H1 (cell line): Measurements from ENCODE around the gene ARHGAP8. TPM values are rescaled to one million over a fixed set of nuclear protein-coding genes. Genes with fewer than 3 reads are reported as not detected.

Experiments
- CTCF ChIA-PET: fragments of 300-600 bp; sonication (Branson Sonifier 250); formaldehyde crosslinking; loops from one replicate; lab custom pipeline; 2021; ENCODE audit not compliant: partially characterized antibody; lab: Charles Lee
- POLR2A ChIA-PET: fragments of 300-600 bp; sonication (Branson Sonifier 250); formaldehyde crosslinking; loops from one replicate; lab custom pipeline; 2021; ENCODE audit warnings: inconsistent platforms; ENCODE audit not compliant: partially characterized antibody; lab: Charles Lee
- DNase-seq, 2 experiments: peaks; one replicate each; pipeline versions ENCODE4 v3.0.0 to v3.0.0-alpha.2; 2010 to 2022; ENCODE audit warnings: low spot score in 2 of 2, low read depth in 1 of 2, mixed read lengths in 1 of 2
- FAIRE-seq: peaks from 2 replicates; lab custom pipeline; 2011; peaks lifted over from hg19 to GRCh38; lab: Jason Lieb, UNC
- H2AFZ ChIP-seq: 2 replicates; pipeline ENCODE4 v1.8.1; 2012; ENCODE audit warnings: low read length, inconsistent platforms
- H2AK5ac ChIP-seq: 2 replicates; pipeline ENCODE4 v1.6.1; 2013; ENCODE audit warnings: low read depth, low read length
- H2BK120ac ChIP-seq: replicated peaks from 2 replicates; pipeline ENCODE3; 2013; ENCODE audit warnings: low read depth, low read length, inconsistent platforms
- H2BK12ac ChIP-seq: 2 replicates; pipeline ENCODE4 v1.6.1; 2013; ENCODE audit warnings: low read depth, low read length
- H2BK15ac ChIP-seq: 2 replicates; pipeline ENCODE4 v1.6.1; 2013; ENCODE audit warnings: low read length
- H2BK20ac ChIP-seq: 2 replicates; pipeline ENCODE4 v1.6.1; 2013; ENCODE audit warnings: low read length
- H2BK5ac ChIP-seq: 2 replicates; pipeline ENCODE4 v1.6.1; 2013; ENCODE audit warnings: low read depth, low read length
- H3K14ac ChIP-seq: 2 replicates; pipeline ENCODE4 v1.6.1; 2013; ENCODE audit warnings: inconsistent platforms; ENCODE audit not compliant: insufficient read length
- H3K18ac ChIP-seq: 2 replicates; pipeline ENCODE4 v1.6.1; 2013; ENCODE audit warnings: low read length; ENCODE audit errors: extremely low read depth
- H3K23ac ChIP-seq: 2 replicates; pipeline ENCODE4 v1.6.1; 2013; ENCODE audit warnings: inconsistent platforms; ENCODE audit not compliant: insufficient read length
- H3K23me2 ChIP-seq: 2 replicates; pipeline ENCODE4 v1.6.1; 2013; ENCODE audit warnings: low read depth, low read length
- H3K27ac ChIP-seq: 2 replicates; pipeline ENCODE4 v1.6.1; 2011; ENCODE audit warnings: low read depth, low read length, inconsistent platforms
- H3K27me3 ChIP-seq, 4 experiments: replicated peaks in 1 of 4; 1 replicate in 1 of 4; 2 replicates in 3 of 4; pipeline versions ENCODE4 v1.6.1 to v1.8.1; 2011 to 2013; ENCODE audit warnings: low read length in 3 of 4, mild to moderate bottlenecking in 3 of 4, inconsistent platforms in 2 of 4, mixed read lengths in 2 of 4, moderate library complexity in 1 of 4; ENCODE audit not compliant: control insufficient read depth in 3 of 4, insufficient read depth in 3 of 4; ENCODE audit errors: extremely low read depth in 1 of 4
- H3K36me3 ChIP-seq, 4 experiments: 2 replicates each; pipeline versions ENCODE4 v1.6.1 to v1.8.1; 2011 to 2013; ENCODE audit warnings: mild to moderate bottlenecking in 4 of 4, low read length in 3 of 4, moderate library complexity in 2 of 4, control low read depth in 1 of 4, inconsistent platforms in 1 of 4; ENCODE audit not compliant: insufficient read depth in 4 of 4, control insufficient read depth in 2 of 4
- H3K4ac ChIP-seq: replicated peaks from 2 replicates; pipeline ENCODE3; 2013; ENCODE audit warnings: low read length, low read depth, mixed read lengths, inconsistent platforms; ENCODE audit not compliant: insufficient read length
- H3K4me1 ChIP-seq, 4 experiments: replicated peaks in 1 of 4; 1 replicate in 1 of 4; 2 replicates in 3 of 4; pipeline versions ENCODE4 v1.6.1 to v1.8.1; 2011 to 2013; ENCODE audit warnings: low read length in 3 of 4, inconsistent platforms in 2 of 4, mixed read lengths in 1 of 4; ENCODE audit not compliant: insufficient read depth in 4 of 4, control insufficient read depth in 3 of 4
- H3K4me2 ChIP-seq, 2 experiments: 2 replicates each; pipeline versions ENCODE4 v1.6.1 to v1.8.1; 2011 to 2013; ENCODE audit warnings: low read depth in 2 of 2, low read length in 2 of 2, control low read depth in 1 of 2, inconsistent platforms in 1 of 2, mild to moderate bottlenecking in 1 of 2; ENCODE audit not compliant: insufficient read depth in 1 of 2
- H3K4me3 ChIP-seq, 4 experiments: fragments of 200-600, 300-600 bp in 1 of 4; sonication (generic), shearing (Covaris generic), sonication (Bioruptor Twin) in 1 of 4; 2 replicates each; pipeline versions ENCODE4 v1.5.1 to v1.8.1; 2011 to 2016; ENCODE audit warnings: low read length in 4 of 4, low read depth in 3 of 4, control low read depth in 2 of 4, inconsistent platforms in 2 of 4, mild to moderate bottlenecking in 2 of 4, mixed read lengths in 1 of 4, moderate library complexity in 1 of 4; ENCODE audit not compliant: insufficient read depth in 2 of 4; ENCODE audit errors: extremely low read depth in 1 of 4
- H3K56ac ChIP-seq: replicated peaks from 2 replicates; pipeline ENCODE3; 2013; ENCODE audit warnings: low read depth, mild to moderate bottlenecking, mixed read lengths, low read length, inconsistent platforms; ENCODE audit not compliant: insufficient read length
- H3K79me1 ChIP-seq: 2 replicates; pipeline ENCODE4 v1.6.1; 2013; ENCODE audit warnings: low read depth, low read length, control low read depth
- H3K79me2 ChIP-seq, 2 experiments: 2 replicates each; pipeline versions ENCODE4 v1.6.1 to v1.8.1; 2012 to 2013; ENCODE audit warnings: low read length in 2 of 2, mild to moderate bottlenecking in 2 of 2, inconsistent platforms in 1 of 2; ENCODE audit not compliant: insufficient read depth in 2 of 2, control insufficient read depth in 1 of 2
- H3K9ac ChIP-seq, 4 experiments: replicated peaks in 1 of 4; 1 replicate in 1 of 4; 2 replicates in 3 of 4; pipeline versions ENCODE4 v1.6.1 to v1.8.1; 2011 to 2013; ENCODE audit warnings: low read depth in 3 of 4, low read length in 3 of 4, control low read depth in 2 of 4, mild to moderate bottlenecking in 2 of 4, moderate library complexity in 2 of 4, inconsistent platforms in 1 of 4; ENCODE audit errors: extremely low read depth in 1 of 4
- H3K9me3 ChIP-seq, 2 experiments: 2 replicates each; pipeline versions ENCODE4 v1.6.1 to v1.8.1; 2012 to 2013; ENCODE audit warnings: mild to moderate bottlenecking in 2 of 2, moderate library complexity in 2 of 2, control low read depth in 1 of 2, inconsistent platforms in 1 of 2, low read depth in 1 of 2, low read length in 1 of 2, mixed read lengths in 1 of 2; ENCODE audit not compliant: insufficient read depth in 2 of 2
- H4K20me1 ChIP-seq, 2 experiments: replicated peaks in 1 of 2; 2 replicates each; pipeline versions ENCODE3 to v1.8.1; 2011 to 2013; ENCODE audit warnings: inconsistent platforms in 2 of 2, low read length in 2 of 2, mild to moderate bottlenecking in 1 of 2; ENCODE audit not compliant: insufficient read depth in 2 of 2, control insufficient read depth in 1 of 2
- H4K5ac ChIP-seq: 2 replicates; pipeline ENCODE4 v1.6.1; 2013; ENCODE audit warnings: low read length, low read depth, mixed read lengths, inconsistent platforms; ENCODE audit not compliant: insufficient read length
- H4K8ac ChIP-seq: 2 replicates; pipeline ENCODE4 v1.8.0; 2013; ENCODE audit warnings: mild to moderate bottlenecking, moderate library complexity, low read length, inconsistent platforms; ENCODE audit not compliant: insufficient read depth; ENCODE audit errors: extremely low read depth
- H4K91ac ChIP-seq: replicated peaks from 2 replicates; pipeline ENCODE3; 2013; ENCODE audit warnings: low read length, mixed read lengths, inconsistent platforms; ENCODE audit not compliant: insufficient read length
- CEBPB ChIP-seq: IDR thresholded peaks from 2 replicates; pipeline ENCODE4 v1.6.1; 2012; ENCODE audit warnings: low read depth, low read length
- EZH2 ChIP-seq: fragments of 200-600 bp; sonication (generic); IDR thresholded peaks from 2 replicates; pipeline ENCODE4 v1.7.1; 2012; ENCODE audit warnings: low read depth, mild to moderate bottlenecking, moderate library complexity, low read length, inconsistent platforms; ENCODE audit not compliant: severe bottlenecking
- TCF12 ChIP-seq: IDR thresholded peaks from 2 replicates; pipeline ENCODE4 v1.6.1; 2011; ENCODE audit warnings: low read depth, mild to moderate bottlenecking, low read length
- WGBS, 2 experiments: shearing (Covaris generic) in 1 of 2; methylation state at CpG; one replicate each; pipeline versions ENCODE4 v1.1.6 to v1.1.7; 2013 to 2015; ENCODE audit warnings: low lambda C conversion rate in 2 of 2, mixed read lengths in 2 of 2, inconsistent platforms in 1 of 2, low coverage in 1 of 2, missing lambda C conversion rate in 1 of 2; ENCODE audit not compliant: insufficient replicate concordance in 2 of 2, insufficient coverage in 1 of 2, insufficient read length in 1 of 2; ENCODE audit errors: extremely low coverage in 1 of 2, missing lambda C conversion rate in 1 of 2; 5-methylcytosine and 5-hydroxymethylcytosine counted together
- polyA plus RNA-seq, 7 experiments: library from polyadenylated mRNA; depleted of rRNA in 3 of 7; stranded (reverse) in 5 of 7; unstranded in 2 of 7; fragments of >200 nt in 5 of 7; fragments of 200-250 nt in 2 of 7; gene quantifications; 1 replicate in 5 of 7; 2 replicates in 1 of 7; 4 replicates in 1 of 7; pipeline versions ENCODE4 v1.2.1 to v1.2.3, GENCODE V29; 2011 to 2013; ENCODE audit warnings: missing spikeins in 2 of 7, mixed read lengths in 2 of 7
- total RNA-seq: library from RNA; stranded (reverse); fragmentation: NEBNext Ultra II Directional; extraction: Animal tissue kit (Norgen Biotek cat#: 25700); gene quantifications from 2 replicates; pipeline ENCODE4 v1.2.1, GENCODE V29; 2021

Gene ARHGAP8
- total and polyA plus RNA-seq, 2 of the 8 experiments (the other 6 are each of a cell fraction or from before 2014, with no cell fraction given): 35.6 to 47.7 TPM

DNA sequence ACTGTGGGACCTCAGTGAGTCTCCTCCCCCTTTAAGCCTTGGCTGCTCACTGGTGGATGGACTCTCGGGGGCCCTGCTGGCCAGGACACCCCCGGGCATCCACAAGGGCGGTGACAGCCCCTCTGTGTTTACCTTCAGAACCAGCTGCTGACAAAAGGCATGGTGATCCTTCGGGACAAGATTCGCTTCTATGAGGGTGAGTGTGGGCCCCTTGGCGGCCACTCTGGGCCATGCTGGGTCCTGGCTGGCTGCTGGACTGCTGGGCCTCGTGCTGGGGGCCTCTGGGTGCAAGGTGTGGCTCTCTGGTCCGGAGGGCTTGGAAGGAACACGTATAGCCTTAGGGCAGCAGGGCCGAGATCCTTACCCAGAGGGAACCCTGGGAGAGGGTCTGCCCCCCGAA lies 25.9 kb upstream of the ARHGAP8 start:
- H2BK20ac ChIP-seq: no peak overlapping the region
- H2BK120ac ChIP-seq: no peak overlapping the region
- no peaks in the 10 kb centered on the region for H3K79me2 ChIP-seq
- no peaks in the 10 kb centered on the region; a peak in 1 of 8 replicates for H3K36me3 ChIP-seq
- WGBS, 2 experiments: 86% methylated on average over 10 of the region's 11 CpGs; no CpG with 5 or more reads in 1 of the 2 experiments
- H3K79me1 ChIP-seq: no peaks in the 10 kb centered on the region; the same call in 1 of the 2 replicates
- peaks cover 0 to 12% of the 10 kb centered on the region in 2 experiments for H4K20me1 ChIP-seq
- H3K18ac ChIP-seq: no peak overlapping the region
- no peak overlapping the region for H2BK15ac ChIP-seq
- H3K4me1 ChIP-seq: peaks cover 0 to 3% (median 2%) of the 10 kb centered on the region in 4 experiments; a peak in 5 of 7 replicates
- CTCF ChIA-PET: interaction anchor here (1.4 to 4.0 kb wide), 3 partner anchors 9 to 22 kb away, joined by 5 to 21 read pairs (median 6); no protein-coding TSS in a partner anchor
- no peak overlapping the region for H2BK12ac ChIP-seq
- H2AFZ ChIP-seq: no peak overlapping the region
- no peaks in the 10 kb centered on the region for H3K23me2 ChIP-seq
- TF ChIP-seq TCF12 (no peak), CEBPB (no peak), EZH2 (no peak)
- no peak overlapping the region for H3K4me3 ChIP-seq
- H3K9me3 ChIP-seq: no peaks in the 10 kb centered on the region
- no peak overlapping the region for H3K27ac ChIP-seq
- H3K14ac ChIP-seq: no peak overlapping the region
- DNase-seq: no peak
- H3K23ac ChIP-seq: no peak overlapping the region
- H2AK5ac ChIP-seq: no peak overlapping the region
- no peak overlapping the region for H4K5ac ChIP-seq
- no peak for FAIRE-seq
- H3K9ac ChIP-seq: no peak overlapping the region
- no peak overlapping the region; the same call in 1 of the 2 replicates for H4K8ac ChIP-seq
- H3K27me3 ChIP-seq: no peaks in the 10 kb centered on the region
- POLR2A ChIA-PET: interaction anchor here (0.7 kb wide), 1 partner anchor 8 kb away, joined by 5 read pairs; no protein-coding TSS in a partner anchor
- H2BK5ac ChIP-seq: no peak overlapping the region; the same call in 1 of the 2 replicates
- H3K56ac ChIP-seq: no peak overlapping the region
- no peak overlapping the region for H4K91ac ChIP-seq
- no peak overlapping the region for H3K4ac ChIP-seq
- no peak overlapping the region for H3K4me2 ChIP-seq
